Measurements from ENCODE around the gene GARNL3. TPM values are rescaled to one million over a fixed set of nuclear protein-coding genes. Genes with fewer than 3 reads are reported as not detected.

Gene GARNL3
- total RNA-seq, 6 experiments from 2014 or later = 0.27 to 0.73 (median 0.57) TPM

DNA sequence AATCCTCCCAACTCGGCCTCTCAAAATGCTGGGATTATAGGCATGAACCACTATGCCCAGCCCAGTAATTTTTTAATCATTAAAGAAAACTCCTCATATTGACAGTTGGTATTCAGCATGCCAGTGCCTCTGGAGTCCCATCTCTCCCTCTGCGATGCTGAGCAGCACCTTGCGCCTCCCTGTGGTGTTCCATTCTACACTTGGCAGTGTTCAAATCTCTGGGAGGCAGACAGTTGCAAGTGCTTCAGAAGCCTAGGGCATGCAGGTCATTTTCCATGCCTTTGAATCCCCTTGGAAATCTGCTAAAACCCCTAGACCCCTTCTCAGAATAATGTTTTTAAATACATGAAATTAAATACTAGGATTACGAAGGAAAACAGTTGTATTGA, 41.3 kb downstream of the GARNL3 start:
- TF ChIP-seq, protein P1, sequence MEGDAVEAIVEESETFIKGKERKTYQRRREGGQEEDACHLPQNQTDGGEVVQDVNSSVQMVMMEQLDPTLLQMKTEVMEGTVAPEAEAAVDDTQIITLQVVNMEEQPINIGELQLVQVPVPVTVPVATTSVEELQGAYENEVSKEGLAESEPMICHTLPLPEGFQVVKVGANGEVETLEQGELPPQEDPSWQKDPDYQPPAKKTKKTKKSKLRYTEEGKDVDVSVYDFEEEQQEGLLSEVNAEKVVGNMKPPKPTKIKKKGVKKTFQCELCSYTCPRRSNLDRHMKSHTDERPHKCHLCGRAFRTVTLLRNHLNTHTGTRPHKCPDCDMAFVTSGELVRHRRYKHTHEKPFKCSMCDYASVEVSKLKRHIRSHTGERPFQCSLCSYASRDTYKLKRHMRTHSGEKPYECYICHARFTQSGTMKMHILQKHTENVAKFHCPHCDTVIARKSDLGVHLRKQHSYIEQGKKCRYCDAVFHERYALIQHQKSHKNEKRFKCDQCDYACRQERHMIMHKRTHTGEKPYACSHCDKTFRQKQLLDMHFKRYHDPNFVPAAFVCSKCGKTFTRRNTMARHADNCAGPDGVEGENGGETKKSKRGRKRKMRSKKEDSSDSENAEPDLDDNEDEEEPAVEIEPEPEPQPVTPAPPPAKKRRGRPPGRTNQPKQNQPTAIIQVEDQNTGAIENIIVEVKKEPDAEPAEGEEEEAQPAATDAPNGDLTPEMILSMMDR (IDR thresholded peaks at IDR 0.05) = no peak
- Mint-ChIP-seq H3K4me3 (no peak overlapping the region), H3K9me3 (no peaks in the 10 kb centered on the region), H3K27me3 (ENCODE audit: insufficient read depth) (0 out of 2 replicates have a peak, but pooled peaks cover 4% of the 10 kb centered on the region), H3K27ac (no peak overlapping the region), H3K4me1 (ENCODE audit: low read depth) (peaks cover 7% of the 10 kb centered on the region), H3K36me3 (ENCODE audit: low read depth) (no peaks in the 10 kb centered on the region)
- no peak for DNase-seq

DNA sequence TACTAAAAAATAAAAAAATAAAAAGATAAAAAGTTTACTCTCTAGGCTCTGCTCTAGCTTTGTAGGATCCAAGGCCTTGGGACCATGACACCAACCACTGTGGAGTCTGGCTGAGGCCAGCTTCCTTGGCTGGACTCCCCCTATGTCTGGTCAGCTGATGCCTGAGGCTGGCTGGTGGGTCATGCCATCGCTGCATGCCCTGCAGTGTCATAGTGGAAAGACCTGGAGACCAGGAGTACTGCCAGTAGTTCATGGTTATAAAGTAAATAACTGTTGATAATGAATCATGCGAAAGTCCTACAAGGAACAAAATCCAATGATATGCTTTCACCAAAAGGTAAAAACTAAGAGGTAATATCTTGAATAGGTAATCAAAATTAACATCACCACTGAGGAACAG, 43.2 kb downstream of the GARNL3 start:
- no peaks in the 10 kb centered on the region for H3K9me3 Mint-ChIP-seq
- H3K4me3 Mint-ChIP-seq = no peak overlapping the region
- TF ChIP-seq, protein P1 (IDR thresholded peaks at IDR 0.05) = no peak
- DNase-seq = no peak
- peaks cover 18% of the 10 kb centered on the region for H3K4me1 Mint-ChIP-seq (ENCODE audit: low read depth)
- no peaks in the 10 kb centered on the region for H3K36me3 Mint-ChIP-seq (ENCODE audit: low read depth)
- no peak overlapping the region for H3K27ac Mint-ChIP-seq
- no peaks in the 10 kb centered on the region for H3K27me3 Mint-ChIP-seq (ENCODE audit: insufficient read depth)

DNA sequence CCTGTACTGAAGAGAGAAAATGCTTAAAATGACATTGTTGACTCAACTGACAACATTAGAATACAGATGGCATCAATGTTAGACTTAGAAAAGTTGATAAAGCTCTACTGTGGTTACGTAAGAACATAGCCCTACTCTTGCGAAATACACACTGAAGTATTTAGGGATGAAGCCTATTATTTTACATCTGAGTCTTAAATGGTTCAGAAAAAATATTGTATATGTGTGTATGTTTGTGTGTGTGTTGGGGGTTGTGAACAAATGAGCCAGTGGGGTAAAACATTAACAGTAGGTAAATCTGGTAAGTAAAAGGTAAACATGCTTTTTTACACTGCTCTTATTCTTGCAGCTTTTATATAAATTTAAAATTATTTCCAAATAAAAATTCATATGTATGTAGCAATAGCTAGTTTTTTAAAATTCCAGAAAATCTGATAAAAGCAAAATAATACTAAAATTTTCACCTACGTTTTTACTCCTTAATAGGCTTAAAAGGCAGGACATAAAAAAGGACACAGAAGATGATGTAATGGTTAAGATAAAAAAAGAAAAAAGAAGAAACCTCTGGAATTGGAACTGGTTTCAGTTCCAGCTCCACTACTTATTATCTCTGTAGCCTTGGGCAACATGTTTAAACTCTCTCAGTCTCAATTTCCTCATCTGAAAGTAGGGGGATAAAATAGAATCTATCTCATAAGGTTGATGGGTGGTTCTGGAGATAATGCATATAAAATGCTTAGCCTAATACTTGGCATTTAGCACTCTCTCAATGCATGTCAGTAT, 44.3 kb downstream of the GARNL3 start:
- TF ChIP-seq, protein P1 (IDR thresholded peaks at IDR 0.05) = no peak
- Mint-ChIP-seq H3K27me3 (ENCODE audit: insufficient read depth) (no peaks in the 10 kb centered on the region), H3K27ac (no peak overlapping the region), H3K4me3 (no peak overlapping the region), H3K4me1 (ENCODE audit: low read depth) (peaks cover 18% of the 10 kb centered on the region), H3K9me3 (no peaks in the 10 kb centered on the region), H3K36me3 (ENCODE audit: low read depth) (no peaks in the 10 kb centered on the region)
- peak; percentile 15 for DNase-seq

DNA sequence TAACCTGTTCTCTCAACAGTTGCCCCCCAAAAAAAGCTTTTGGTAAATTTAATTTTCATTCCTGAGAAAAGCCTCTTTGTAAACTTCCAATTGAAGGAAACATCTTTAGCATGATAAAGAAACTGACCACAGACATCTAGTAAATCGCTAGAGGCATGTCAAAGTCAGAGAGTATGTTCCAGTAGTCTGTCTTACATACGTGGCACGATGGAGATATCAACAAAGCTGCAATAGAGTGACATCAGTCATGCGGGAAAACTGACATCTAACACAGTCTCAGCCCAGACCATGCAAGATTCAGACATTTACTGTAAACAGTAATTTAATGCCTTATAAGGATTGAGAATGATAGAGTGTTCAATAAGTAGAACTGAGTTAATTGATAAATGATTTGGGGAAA, 45.1 kb downstream of the GARNL3 start:
- peaks cover 18% of the 10 kb centered on the region for H3K4me1 Mint-ChIP-seq (ENCODE audit: low read depth)
- no peak overlapping the region for H3K27ac Mint-ChIP-seq
- H3K27me3 Mint-ChIP-seq (ENCODE audit: insufficient read depth) = no peaks in the 10 kb centered on the region
- no peak overlapping the region for H3K4me3 Mint-ChIP-seq
- TF ChIP-seq, protein P1 (IDR thresholded peaks at IDR 0.05) = no peak
- no peaks in the 10 kb centered on the region for H3K36me3 Mint-ChIP-seq (ENCODE audit: low read depth)
- DNase-seq = no peak
- H3K9me3 Mint-ChIP-seq = no peaks in the 10 kb centered on the region

DNA sequence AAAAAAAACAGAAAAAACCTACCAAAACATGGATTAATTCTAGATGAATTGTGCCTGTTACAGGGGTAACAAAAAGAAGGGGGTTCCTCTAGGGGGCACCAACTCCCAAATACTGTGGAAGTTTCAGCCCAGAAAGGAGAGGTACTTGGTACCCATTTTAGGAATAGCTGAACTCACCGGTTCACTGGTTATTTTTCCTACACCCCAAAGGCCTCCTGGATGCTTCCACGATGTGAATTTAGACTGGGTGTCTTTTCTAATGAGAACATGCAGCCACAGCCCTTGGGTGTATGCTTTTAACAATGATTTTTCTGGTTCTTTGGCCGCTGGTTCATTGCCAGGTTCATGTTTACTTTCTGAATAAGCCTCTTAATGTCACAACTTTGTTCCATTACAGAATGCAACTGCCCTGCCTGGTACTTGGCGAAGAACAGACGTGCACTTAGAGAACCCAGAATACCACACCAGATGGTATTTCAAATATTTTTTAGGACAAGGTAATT, 46.7 kb downstream of the GARNL3 start:
- peaks cover 19% of the 10 kb centered on the region for H3K4me1 Mint-ChIP-seq (ENCODE audit: low read depth)
- peak; percentile 55 for DNase-seq
- H3K36me3 Mint-ChIP-seq (ENCODE audit: low read depth) = no peaks in the 10 kb centered on the region
- H3K27me3 Mint-ChIP-seq (ENCODE audit: insufficient read depth) = no peaks in the 10 kb centered on the region
- peak overlapping the region; percentile 62 for H3K4me3 Mint-ChIP-seq
- peak overlapping the region; percentile 59; the same call in 1 of the 2 replicates for H3K27ac Mint-ChIP-seq
- TF ChIP-seq, protein P1 (IDR thresholded peaks at IDR 0.05) = peak; percentile 78
- H3K9me3 Mint-ChIP-seq = no peaks in the 10 kb centered on the region

Measured in HFFc6 (cell line).